Measurements from ENCODE around the gene CDA.
A peak's percentile ranks its signal among the peaks of the same experiment; 100 is the strongest.

Gene CDA

GRCh38 chr1:20558191-20558590 is 30.7 kb upstream of the CDA start:
- H3K4me1 ChIP-seq, result peaks cover 0 to 24% (median 9%) of the 10 kb centered on the region in 10 experiments; a peak in 16 of 20 replicates
- peaks cover 25 to 35% (median 31%) of the 10 kb centered on the region in 11 experiments for H3K27me3 ChIP-seq
- H3K36me3 ChIP-seq, result no peaks in the 10 kb centered on the region
- H3K27ac ChIP-seq, result no peak overlapping the region
- H3K4me2 ChIP-seq, result peak overlapping the region in 9 of 11 experiments; percentile 7 to 83 (median 44); a peak in 13 of 22 replicates
- H4K20me1 ChIP-seq, result peaks cover 0 to 32% (median 9%) of the 10 kb centered on the region in 11 experiments; a peak in 11 of 22 replicates
- H3K9me3 ChIP-seq (replicated peaks in 1 of 11), result no peaks in the 10 kb centered on the region
- no peak overlapping the region for H3K4me3 ChIP-seq
- H3K9ac ChIP-seq, result peak overlapping the region in 1 of 11 experiments; percentile 48; a peak in 1 of 22 replicates
- TF ChIP-seq Cebpa-rat (IDR thresholded peaks at IDR 0.05), result no peak

- H3K4me1 ChIP-seq, result peaks cover 9 to 23% (median 18%) of the 10 kb centered on the region in 10 experiments; a peak in 19 of 20 replicates
- no peak overlapping the region for H3K4me2 ChIP-seq
- H3K4me3 ChIP-seq, result no peak overlapping the region
- peaks cover 0 to 8% (median 0%) of the 10 kb centered on the region in 11 experiments; a peak in 5 of 22 replicates for H4K20me1 ChIP-seq
- no peak overlapping the region for H3K9ac ChIP-seq
- H3K27me3 ChIP-seq, result peaks cover 0 to 7% (median 3%) of the 10 kb centered on the region in 11 experiments; a peak in 11 of 22 replicates
- no peaks in the 10 kb centered on the region for H3K36me3 ChIP-seq
- TF ChIP-seq Cebpa-rat (IDR thresholded peaks at IDR 0.05), result no peak
- H3K27ac ChIP-seq, result no peak overlapping the region
- H3K9me3 ChIP-seq (replicated peaks in 1 of 11), result no peaks in the 10 kb centered on the region
Measured at GRCh38 chr1:20560966-20561365, 27.9 kb upstream of the CDA start.

- H4K20me1 ChIP-seq, result no peaks in the 10 kb centered on the region
- no peak for TF ChIP-seq Cebpa-rat (IDR thresholded peaks at IDR 0.05)
Measured at GRCh38 chr1:20565234-20565633, 23.7 kb upstream of the CDA start.

GRCh38 chr1:20569523-20570098 is 19.3 kb upstream of the CDA start:
- Histone ChIP-seq H3K4me3 (no peak overlapping the region), H3K36me3 (no peaks in the 10 kb centered on the region), H4K20me1 (no peaks in the 10 kb centered on the region), H3K4me1 (peaks cover 4 to 24% (median 20%) of the 10 kb centered on the region in 10 experiments; a peak in 17 of 20 replicates), H3K27ac (no peak overlapping the region), H3K9me3 (replicated peaks in 1 of 11) (peaks cover 5 to 17% (median 9%) of the 10 kb centered on the region in 11 experiments; a peak in 17 of 22 replicates), H3K27me3 (no peaks in the 10 kb centered on the region), H3K9ac (no peak overlapping the region), H3K4me2 (no peak overlapping the region)
- no peak for TF ChIP-seq Cebpa-rat (IDR thresholded peaks at IDR 0.05)

More at GRCh38 chr1:20565234-20565633, 23.7 kb upstream of the CDA start:
- Histone ChIP-seq H3K4me2 (peak overlapping the region in 8 of 11 experiments; percentile 30 to 56 (median 36); a peak in 15 of 22 replicates), H3K9me3 (replicated peaks in 1 of 11) (peaks cover 0 to 7% (median 0%) of the 10 kb centered on the region in 11 experiments; a peak in 2 of 22 replicates), H3K27ac (no peak overlapping the region), H3K36me3 (no peaks in the 10 kb centered on the region), H3K27me3 (no peaks in the 10 kb centered on the region), H3K4me1 (peaks cover 0 to 16% (median 9%) of the 10 kb centered on the region in 10 experiments; a peak in 14 of 20 replicates), H3K4me3 (no peak overlapping the region), H3K9ac (no peak overlapping the region)

- no peak for TF ChIP-seq Cebpa-rat (IDR thresholded peaks at IDR 0.05)
- H3K9me3 ChIP-seq (replicated peaks in 1 of 11), result peaks cover 5 to 17% (median 9%) of the 10 kb centered on the region in 11 experiments; a peak in 17 of 22 replicates
- H3K4me3 ChIP-seq, result no peak overlapping the region
- no peaks in the 10 kb centered on the region for H3K36me3 ChIP-seq
- no peaks in the 10 kb centered on the region for H4K20me1 ChIP-seq
- H3K9ac ChIP-seq, result no peak overlapping the region
- H3K4me1 ChIP-seq, result peaks cover 4 to 15% (median 12%) of the 10 kb centered on the region in 10 experiments; a peak in 17 of 20 replicates
- no peaks in the 10 kb centered on the region for H3K27me3 ChIP-seq
- no peak overlapping the region for H3K4me2 ChIP-seq
- no peak overlapping the region for H3K27ac ChIP-seq
Measured at GRCh38 chr1:20571427-20571826, 17.5 kb upstream of the CDA start.

- peaks cover 5 to 17% (median 9%) of the 10 kb centered on the region in 11 experiments; a peak in 17 of 22 replicates for H3K9me3 ChIP-seq (replicated peaks in 1 of 11)
- peaks cover 4 to 15% (median 12%) of the 10 kb centered on the region in 10 experiments; a peak in 17 of 20 replicates for H3K4me1 ChIP-seq
- no peak overlapping the region for H3K9ac ChIP-seq
- peak overlapping the region in 10 of 11 experiments; percentile 19 to 71 (median 46); a peak in 17 of 22 replicates for H3K4me2 ChIP-seq
- H3K27ac ChIP-seq, result no peak overlapping the region
- TF ChIP-seq Cebpa-rat (IDR thresholded peaks at IDR 0.05), result no peak
- no peak overlapping the region for H3K4me3 ChIP-seq
- H4K20me1 ChIP-seq, result no peaks in the 10 kb centered on the region
- H3K27me3 ChIP-seq, result no peaks in the 10 kb centered on the region
- no peaks in the 10 kb centered on the region for H3K36me3 ChIP-seq
Measured at GRCh38 chr1:20573987-20574386, 14.9 kb upstream of the CDA start.

- Histone ChIP-seq H3K36me3 (no peaks in the 10 kb centered on the region), H3K4me2 (peak overlapping the region in 10 of 11 experiments; percentile 19 to 71 (median 46); a peak in 14 of 22 replicates), H3K27me3 (no peaks in the 10 kb centered on the region), H3K27ac (no peak overlapping the region), H3K4me1 (peaks cover 4 to 15% (median 12%) of the 10 kb centered on the region in 10 experiments; a peak in 17 of 20 replicates), H3K9ac (no peak overlapping the region), H3K4me3 (no peak overlapping the region), H4K20me1 (no peaks in the 10 kb centered on the region), H3K9me3 (replicated peaks in 1 of 11) (peaks cover 5 to 17% (median 9%) of the 10 kb centered on the region in 11 experiments; a peak in 17 of 22 replicates)
- no peak for TF ChIP-seq Cebpa-rat (IDR thresholded peaks at IDR 0.05)
Measured at GRCh38 chr1:20574686-20575540, 14.0 kb upstream of the CDA start.

GRCh38 chr1:20575541-20576336 is 13.2 kb upstream of the CDA start:
- Histone ChIP-seq H3K9me3 (replicated peaks in 1 of 11) (peaks cover 5 to 14% (median 9%) of the 10 kb centered on the region in 11 experiments; a peak in 17 of 22 replicates), H3K27me3 (no peaks in the 10 kb centered on the region), H3K9ac (no peak overlapping the region), H3K4me3 (no peak overlapping the region), H3K4me1 (peaks cover 4 to 15% (median 12%) of the 10 kb centered on the region in 10 experiments; a peak in 17 of 20 replicates), H3K4me2 (no peak overlapping the region), H3K36me3 (no peaks in the 10 kb centered on the region), H3K27ac (no peak overlapping the region), H4K20me1 (no peaks in the 10 kb centered on the region)
- no peak for TF ChIP-seq Cebpa-rat (IDR thresholded peaks at IDR 0.05)
